ENCODE measurements around the gene HLF.
A peak's percentile ranks its signal among the peaks of the same experiment; 100 is the strongest.

HLF gene

DNA sequence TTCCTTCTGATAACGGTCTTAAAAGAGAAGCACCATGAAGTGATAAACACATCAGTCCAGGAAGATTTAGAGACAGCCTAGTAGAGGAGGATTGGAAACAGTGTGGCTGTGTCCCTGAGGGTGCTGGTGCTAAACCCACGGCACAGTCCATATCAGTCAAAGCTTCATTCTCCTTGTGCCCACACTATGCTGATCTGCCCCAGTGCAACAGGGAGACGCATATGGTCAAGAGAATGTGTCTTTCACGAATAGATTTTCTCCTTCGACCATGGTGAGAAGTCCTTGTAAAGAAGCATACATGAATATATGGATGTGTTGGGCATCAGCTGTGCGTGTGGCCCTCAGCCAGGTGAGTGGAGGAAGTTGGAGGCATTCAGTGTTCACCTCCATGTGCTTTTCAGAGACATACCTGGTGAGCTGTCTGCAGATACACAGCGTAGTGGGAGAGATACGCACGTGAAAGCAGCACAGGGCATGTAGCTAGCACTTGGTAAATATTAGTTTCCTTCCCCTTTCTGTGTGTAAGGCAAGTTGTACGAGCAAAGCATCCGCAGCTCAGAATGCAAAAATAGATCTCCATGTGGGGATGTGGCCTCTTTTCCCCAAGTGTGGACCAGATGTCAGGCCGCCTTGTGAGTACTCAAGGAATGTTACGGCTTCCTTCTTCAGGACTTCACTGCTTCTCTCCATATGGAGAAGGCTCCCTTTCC is 29.4 kb downstream of the HLF start:
- FAIRE-seq (peak; percentile 43), DNase-seq (ENCODE audit: insufficient read length, low spot score) (no peak)
- TF ChIP-seq SPI1 (IDR thresholded peaks at IDR 0.05; ENCODE audit: low read depth, low read length), result no peak
- TF ChIP-seq TAF1 (IDR thresholded peaks at IDR 0.05; ENCODE audit: low read depth, low read length), result no peak
- no peak for TF ChIP-seq POLR2AphosphoS5 (IDR thresholded peaks at IDR 0.05; ENCODE audit: low read depth, low read length)
- no peak for TF ChIP-seq POLR2A (IDR thresholded peaks at IDR 0.05; ENCODE audit: low read depth, low read length)
- no peak for TF ChIP-seq POU2F2 (IDR thresholded peaks at IDR 0.05; ENCODE audit: low read depth, low read length)
- TF ChIP-seq PAX5 (IDR thresholded peaks at IDR 0.05; ENCODE audit: insufficient read depth, low read length, severe bottlenecking), result no peak

- DNase-seq (ENCODE audit: insufficient read length, low spot score), result peak; percentile 25
- TF ChIP-seq POLR2AphosphoS5 (IDR thresholded peaks at IDR 0.05; ENCODE audit: low read depth, low read length) (no peak), TAF1 (IDR thresholded peaks at IDR 0.05; ENCODE audit: low read depth, low read length) (no peak), POLR2A (IDR thresholded peaks at IDR 0.05; ENCODE audit: low read depth, low read length) (no peak), POU2F2 (IDR thresholded peaks at IDR 0.05; ENCODE audit: low read depth, low read length) (peak; percentile 49; the same call in 1 of the 2 replicates)
- FAIRE-seq, result peak; percentile 87
These were observed 30.8 kb downstream of the HLF start for GRCh38 chr17:55295411-55296170.

GRCh38 chr17:55296171-55296695 is 31.5 kb downstream of the HLF start:
- no peak for DNase-seq (ENCODE audit: insufficient read length, low spot score)
- no peak for FAIRE-seq
- no peak for TF ChIP-seq POLR2A (IDR thresholded peaks at IDR 0.05; ENCODE audit: low read depth, low read length)
- TF ChIP-seq PAX5 (IDR thresholded peaks at IDR 0.05; ENCODE audit: insufficient read depth, low read length, severe bottlenecking), result no peak
- no peak for TF ChIP-seq TAF1 (IDR thresholded peaks at IDR 0.05; ENCODE audit: low read depth, low read length)
- TF ChIP-seq POU2F2 (IDR thresholded peaks at IDR 0.05; ENCODE audit: low read depth, low read length), result no peak
- no peak for TF ChIP-seq POLR2AphosphoS5 (IDR thresholded peaks at IDR 0.05; ENCODE audit: low read depth, low read length)
- TF ChIP-seq SPI1 (IDR thresholded peaks at IDR 0.05; ENCODE audit: low read depth, low read length), result no peak

DNA sequence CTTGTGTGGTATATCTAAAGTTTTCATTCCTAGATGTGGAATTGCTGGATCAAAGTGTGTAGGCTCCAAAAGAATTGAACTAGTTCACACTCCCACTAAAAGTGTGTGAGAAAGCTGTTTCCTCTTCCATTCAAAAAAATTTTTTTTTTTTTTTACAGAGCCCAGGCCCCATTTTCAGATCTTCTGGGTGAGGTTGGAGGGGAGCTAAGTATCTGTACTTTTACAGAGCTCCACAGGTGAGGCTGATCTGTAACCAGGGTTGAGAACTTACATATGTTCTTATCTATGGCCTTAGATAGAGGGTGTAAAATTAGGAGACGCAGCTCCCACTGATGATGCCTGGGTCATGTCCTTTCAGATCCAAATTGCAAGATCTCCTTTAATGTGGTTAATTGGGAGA is 31.9 kb downstream of the HLF start:
- TF ChIP-seq SPI1 (IDR thresholded peaks at IDR 0.05; ENCODE audit: low read depth, low read length), result no peak
- TF ChIP-seq POLR2A (IDR thresholded peaks at IDR 0.05; ENCODE audit: low read depth, low read length), result no peak
- TF ChIP-seq POU2F2 (IDR thresholded peaks at IDR 0.05; ENCODE audit: low read depth, low read length), result no peak
- no peak for TF ChIP-seq PAX5 (IDR thresholded peaks at IDR 0.05; ENCODE audit: insufficient read depth, low read length, severe bottlenecking)
- no peak for TF ChIP-seq TAF1 (IDR thresholded peaks at IDR 0.05; ENCODE audit: low read depth, low read length)
- FAIRE-seq, result no peak

GRCh38 chr17:55298111-55298730 is 33.5 kb downstream of the HLF start:
- FAIRE-seq, result no peak

More for the DNA sequence above, 31.9 kb downstream of the HLF start:
- no peak for DNase-seq (ENCODE audit: insufficient read length, low spot score)

DNA sequence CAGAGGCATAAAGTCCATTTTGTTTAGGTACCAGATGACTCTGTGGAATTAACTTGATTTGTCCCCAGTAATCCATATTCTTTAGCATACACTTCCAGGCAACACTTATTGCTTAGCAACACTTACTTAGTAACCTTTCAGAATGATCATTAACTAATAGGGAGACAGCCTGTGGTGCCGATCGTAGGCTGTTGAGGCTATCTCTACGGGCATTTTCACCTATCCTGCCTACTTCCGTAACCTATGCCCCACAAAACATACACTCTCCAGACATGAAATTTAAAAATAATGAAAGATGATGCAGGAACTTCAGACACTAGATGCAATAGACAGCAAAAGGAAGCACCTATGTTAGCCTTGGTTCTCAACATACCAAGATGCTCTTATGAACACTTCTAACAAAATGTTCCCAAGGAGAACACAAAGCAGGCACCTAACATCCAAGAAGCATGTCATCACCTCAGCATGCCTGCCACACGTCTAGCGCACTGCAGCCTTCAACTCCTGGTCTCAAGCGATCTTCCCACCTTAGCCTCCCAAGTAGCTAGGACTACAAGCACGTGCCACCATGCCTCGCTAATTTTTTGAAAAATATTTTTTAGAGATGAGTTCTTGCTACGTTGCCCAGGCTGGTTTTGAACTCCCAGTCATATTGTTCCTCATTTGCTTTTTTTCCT is 34.5 kb downstream of the HLF start:
- no peak for DNase-seq (ENCODE audit: insufficient read length, low spot score)
- FAIRE-seq, result no peak
- TF ChIP-seq POU2F2 (IDR thresholded peaks at IDR 0.05; ENCODE audit: low read depth, low read length), result no peak

More at GRCh38 chr17:55298111-55298730, 33.5 kb downstream of the HLF start:
- TF ChIP-seq SPI1 (IDR thresholded peaks at IDR 0.05; ENCODE audit: low read depth, low read length) (no peak), POU2F2 (IDR thresholded peaks at IDR 0.05; ENCODE audit: low read depth, low read length) (no peak), TAF1 (IDR thresholded peaks at IDR 0.05; ENCODE audit: low read depth, low read length) (no peak), POLR2AphosphoS5 (IDR thresholded peaks at IDR 0.05; ENCODE audit: low read depth, low read length) (no peak), POLR2A (IDR thresholded peaks at IDR 0.05; ENCODE audit: low read depth, low read length) (no peak), PAX5 (IDR thresholded peaks at IDR 0.05; ENCODE audit: insufficient read depth, low read length, severe bottlenecking) (no peak)
- no peak for DNase-seq (ENCODE audit: insufficient read length, low spot score)

- DNase-seq (ENCODE audit: insufficient read length, low spot score), result no peak
- no peak for FAIRE-seq
- TF ChIP-seq TAF1 (IDR thresholded peaks at IDR 0.05; ENCODE audit: low read depth, low read length) (no peak), POLR2AphosphoS5 (IDR thresholded peaks at IDR 0.05; ENCODE audit: low read depth, low read length) (no peak), POLR2A (IDR thresholded peaks at IDR 0.05; ENCODE audit: low read depth, low read length) (no peak), SPI1 (IDR thresholded peaks at IDR 0.05; ENCODE audit: low read depth, low read length) (no peak), POU2F2 (IDR thresholded peaks at IDR 0.05; ENCODE audit: low read depth, low read length) (no peak), PAX5 (IDR thresholded peaks at IDR 0.05; ENCODE audit: insufficient read depth, low read length, severe bottlenecking) (no peak)
These were observed 35.1 kb downstream of the HLF start for GRCh38 chr17:55299890-55300289.

- no peak for DNase-seq (ENCODE audit: insufficient read length, low spot score)
- no peak for FAIRE-seq
- TF ChIP-seq SPI1 (IDR thresholded peaks at IDR 0.05; ENCODE audit: low read depth, low read length) (no peak), POU2F2 (IDR thresholded peaks at IDR 0.05; ENCODE audit: low read depth, low read length) (no peak), TAF1 (IDR thresholded peaks at IDR 0.05; ENCODE audit: low read depth, low read length) (no peak), POLR2A (IDR thresholded peaks at IDR 0.05; ENCODE audit: low read depth, low read length) (no peak), PAX5 (IDR thresholded peaks at IDR 0.05; ENCODE audit: insufficient read depth, low read length, severe bottlenecking) (no peak), POLR2AphosphoS5 (IDR thresholded peaks at IDR 0.05; ENCODE audit: low read depth, low read length) (no peak)
These were observed 35.9 kb downstream of the HLF start for GRCh38 chr17:55300479-55301290.
